HG02973 (cell line): Measurements from ENCODE around the gene NTRK3.

Source experiments
- ATAC-seq: cut with Tn5 transposase; IDR thresholded peaks from one replicate; pipeline ENCODE4 v1.9.1; 2021; ENCODE audit warnings: moderate library complexity; ENCODE audit not compliant: unreplicated experiment

The NTRK3 gene

DNA sequence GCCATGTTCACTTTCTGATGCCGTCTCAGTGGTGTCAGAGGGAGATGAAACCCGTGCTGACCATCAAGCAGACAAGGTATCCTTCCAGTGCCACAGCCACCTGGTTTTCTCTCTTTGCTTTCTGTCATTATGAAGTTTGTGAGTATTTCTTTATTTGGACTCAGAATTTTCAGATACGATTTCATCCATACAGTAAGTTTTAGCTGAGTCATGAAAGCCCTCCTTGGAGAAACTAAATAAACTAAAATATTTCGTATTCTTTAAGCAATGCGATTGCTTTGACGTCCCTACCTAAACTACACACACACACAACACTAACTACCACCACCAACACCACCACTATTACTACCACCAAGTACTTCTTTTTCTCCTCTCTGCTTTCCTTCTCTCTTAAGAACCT, 350.1 kb downstream of the NTRK3 start:
- no peak for ATAC-seq

DNA sequence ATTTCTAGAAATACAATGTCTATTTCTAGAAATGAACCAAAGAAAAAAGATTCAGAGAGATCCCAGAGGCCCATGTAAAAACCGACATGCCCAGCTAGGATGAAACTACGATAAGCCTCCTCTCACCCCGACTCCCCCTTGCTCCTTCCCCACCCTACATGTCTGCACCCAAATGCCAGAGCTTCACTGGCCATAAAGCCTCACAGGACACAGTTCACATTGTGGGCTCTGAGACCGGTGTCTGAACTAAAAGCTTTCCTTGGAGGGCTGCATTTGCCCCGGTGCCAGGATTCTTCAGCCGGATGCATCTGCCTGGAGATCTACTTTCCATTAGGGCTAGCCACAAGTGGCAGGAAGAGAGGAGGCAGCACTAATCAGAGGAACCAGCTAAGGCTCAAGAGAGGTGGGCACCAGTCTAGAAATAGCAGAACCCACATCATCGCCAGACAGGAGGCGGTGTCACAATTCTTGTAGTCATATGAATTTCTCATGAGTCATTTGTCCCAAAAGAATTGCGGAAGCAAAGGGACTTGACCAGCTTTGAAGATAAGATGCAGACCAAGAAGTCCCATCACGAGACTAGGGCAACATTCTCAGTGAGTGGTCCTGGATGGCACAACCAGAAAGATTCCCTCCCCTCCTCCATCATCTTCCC, 353.6 kb downstream of the NTRK3 start:
- ATAC-seq = no peak

DNA sequence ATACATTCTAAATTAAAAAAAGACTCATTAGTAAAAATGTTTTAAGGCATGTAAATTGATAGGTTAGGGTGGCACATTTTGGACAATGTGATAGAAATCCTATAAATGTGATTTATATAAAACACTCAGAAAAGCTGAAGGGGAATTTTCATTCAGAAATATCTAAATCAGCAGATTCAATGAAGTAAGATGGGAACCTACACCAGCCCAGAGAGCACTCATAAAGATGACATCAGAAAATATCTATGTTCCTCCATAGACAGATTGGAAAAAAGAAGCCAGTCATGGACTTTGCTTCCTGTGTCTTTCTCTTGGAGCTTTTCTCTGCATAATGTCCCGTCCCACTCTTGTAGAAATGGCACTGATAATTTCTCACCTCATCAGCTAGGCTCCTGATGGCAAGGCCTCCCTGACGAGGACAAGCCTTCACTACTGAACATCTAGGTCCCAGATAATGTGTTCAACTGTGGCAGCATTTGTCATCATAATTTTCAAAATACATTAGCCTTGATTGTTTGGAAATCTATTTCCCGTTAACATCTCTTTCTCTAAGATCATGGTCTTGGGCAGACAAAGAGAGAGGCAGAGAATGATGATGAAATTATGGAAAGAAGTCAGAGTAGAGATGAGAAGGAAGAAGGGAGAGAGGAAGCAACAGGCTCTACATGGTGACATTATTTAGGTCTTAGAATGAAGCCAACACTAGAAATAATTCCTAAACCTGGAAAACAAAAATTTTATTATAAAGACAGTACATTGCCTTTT, 354.4 kb downstream of the NTRK3 start:
- ATAC-seq = no peak

DNA sequence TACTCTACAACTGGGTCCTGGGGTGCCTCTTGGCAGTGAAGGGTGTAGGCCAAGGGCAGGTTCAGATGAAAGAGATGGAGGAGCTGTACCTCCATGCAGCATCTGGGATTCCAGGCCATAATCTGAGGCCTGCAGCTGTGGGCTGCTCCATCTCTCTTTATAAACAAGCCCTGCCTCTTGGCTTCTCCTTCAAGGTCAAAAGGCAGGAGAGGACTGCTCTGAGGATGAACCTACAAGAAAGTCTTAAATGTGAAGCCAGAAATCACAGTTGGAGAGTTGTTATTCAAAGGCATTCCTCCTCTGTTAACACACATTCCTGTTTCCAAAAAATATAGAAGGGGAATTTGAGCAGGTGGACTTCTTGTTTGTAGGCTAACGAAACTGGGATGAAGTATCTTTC, 355.5 kb downstream of the NTRK3 start:
- ATAC-seq = no peak

DNA sequence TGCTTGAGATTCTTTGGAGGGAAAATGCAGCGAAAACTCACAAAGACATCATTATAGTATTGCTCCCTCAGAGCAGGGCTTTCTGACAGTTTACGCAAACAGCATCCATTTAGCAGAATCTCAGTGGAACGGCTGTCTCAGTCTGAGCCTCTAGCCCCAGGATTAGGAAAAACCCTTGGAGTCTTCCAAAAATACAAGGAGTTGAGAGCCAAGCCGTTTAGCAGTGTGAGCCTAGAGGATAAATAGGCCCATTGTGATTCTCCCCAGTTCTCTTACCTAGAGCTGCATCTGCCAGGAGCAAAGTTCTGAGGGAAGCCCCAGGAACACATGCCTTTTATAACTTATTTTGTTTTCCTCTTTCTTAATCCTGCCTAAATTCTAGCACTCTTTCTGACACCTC, 359.6 kb downstream of the NTRK3 start:
- ATAC-seq = no peak

DNA sequence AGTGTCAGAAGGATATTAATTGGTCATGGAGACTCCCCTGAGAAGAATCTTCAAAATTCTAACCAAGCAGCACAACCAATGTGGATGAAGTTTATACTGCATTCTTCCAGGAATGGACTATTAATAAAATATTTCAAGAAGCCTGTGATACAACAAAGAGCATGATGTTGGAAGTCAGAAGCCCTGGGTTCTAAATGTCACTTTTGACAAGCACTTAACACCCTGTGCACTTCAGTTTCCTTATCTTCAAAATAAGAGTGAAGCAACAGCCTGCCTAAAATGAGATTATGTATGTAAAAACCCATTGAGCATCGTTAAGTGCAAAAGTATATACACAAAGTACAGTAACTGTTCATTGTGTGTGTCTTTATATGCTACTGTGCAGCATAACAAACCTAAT, 369.4 kb downstream of the NTRK3 start:
- no peak for ATAC-seq

DNA sequence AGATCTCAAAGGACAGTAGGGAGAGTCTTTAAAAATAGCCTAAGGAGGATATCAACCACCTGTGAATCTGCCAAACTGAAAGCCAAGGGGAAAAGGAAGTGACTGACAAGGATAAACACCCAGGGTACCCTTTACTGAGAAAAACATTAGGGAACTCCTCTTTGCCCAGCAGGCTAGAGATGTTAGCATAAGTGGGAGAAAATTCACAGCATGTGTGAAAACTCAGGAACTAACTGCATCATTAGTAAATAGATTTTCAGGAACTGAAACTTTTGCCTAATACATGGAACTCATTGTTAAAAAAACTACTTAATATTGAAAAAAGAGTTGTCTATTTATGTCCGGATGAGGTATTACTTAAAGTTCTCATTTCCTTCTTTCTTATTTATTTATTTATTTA, 375.5 kb downstream of the NTRK3 start:
- no peak for ATAC-seq

DNA sequence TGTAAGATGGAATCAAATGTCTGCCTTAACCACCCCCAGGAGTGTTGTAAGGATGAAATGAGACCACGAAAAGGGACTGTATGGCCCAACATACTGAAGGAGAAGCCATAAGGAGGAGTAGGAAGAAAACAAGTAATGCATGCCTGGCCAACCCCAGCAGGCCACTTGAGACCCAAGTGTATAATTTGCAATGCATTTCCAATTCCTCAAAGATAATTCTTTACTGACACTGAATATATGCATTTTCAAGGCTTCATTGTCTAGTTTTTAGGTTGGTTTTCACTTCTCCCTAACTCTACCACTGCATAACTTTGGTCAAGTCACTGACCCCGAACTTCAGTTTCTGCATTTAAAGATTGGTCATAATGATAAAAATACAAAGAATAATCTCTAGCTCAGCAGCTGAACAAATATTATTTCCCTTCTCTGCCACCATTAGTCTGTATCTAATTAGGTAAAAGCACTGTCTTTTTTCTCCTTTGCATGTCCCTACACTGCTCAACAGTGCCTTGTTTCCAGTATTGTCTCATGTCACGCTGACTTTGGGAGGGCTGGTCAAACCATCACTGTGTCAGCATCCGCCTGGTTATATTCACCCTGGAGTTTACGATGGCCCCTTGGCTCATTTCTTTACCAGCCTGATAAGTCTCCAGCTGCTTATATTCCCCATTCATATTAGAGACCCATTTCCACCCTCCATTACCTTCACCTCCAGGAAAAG, 378.6 kb downstream of the NTRK3 start:
- ATAC-seq = no peak

DNA sequence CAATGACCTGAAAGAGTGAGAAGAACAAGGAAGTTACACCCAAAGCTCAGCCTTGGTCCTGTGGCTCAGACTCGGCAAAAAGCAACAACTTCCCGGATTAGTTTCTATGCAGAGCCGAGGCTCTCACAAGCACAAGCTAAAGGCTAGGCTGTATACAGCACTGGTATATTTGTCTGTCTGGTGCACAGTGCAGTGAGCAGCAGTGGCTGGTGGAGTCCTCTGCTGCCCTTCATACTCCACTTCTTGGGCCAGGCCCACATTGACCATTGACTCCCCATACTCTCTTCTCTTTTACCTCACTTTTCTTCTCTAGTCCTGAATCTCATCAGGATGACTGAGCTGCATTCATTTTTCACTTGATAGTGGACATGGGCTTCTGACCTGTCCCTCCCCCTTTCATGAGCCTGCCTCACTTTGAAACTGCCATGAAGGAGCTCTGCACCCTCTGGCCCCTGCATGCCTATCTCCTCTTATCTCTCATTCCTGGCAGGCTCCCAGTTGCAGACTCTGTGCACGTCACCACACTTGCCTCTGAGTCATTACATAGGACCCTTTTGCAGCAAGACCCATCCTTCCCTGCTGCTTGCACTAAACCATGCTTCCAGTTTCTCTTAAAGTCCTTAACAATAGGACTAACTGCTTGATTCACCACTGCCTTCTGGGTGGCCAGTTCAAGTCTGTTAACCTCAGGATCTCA, 379.3 kb downstream of the NTRK3 start:
- no peak for ATAC-seq

DNA sequence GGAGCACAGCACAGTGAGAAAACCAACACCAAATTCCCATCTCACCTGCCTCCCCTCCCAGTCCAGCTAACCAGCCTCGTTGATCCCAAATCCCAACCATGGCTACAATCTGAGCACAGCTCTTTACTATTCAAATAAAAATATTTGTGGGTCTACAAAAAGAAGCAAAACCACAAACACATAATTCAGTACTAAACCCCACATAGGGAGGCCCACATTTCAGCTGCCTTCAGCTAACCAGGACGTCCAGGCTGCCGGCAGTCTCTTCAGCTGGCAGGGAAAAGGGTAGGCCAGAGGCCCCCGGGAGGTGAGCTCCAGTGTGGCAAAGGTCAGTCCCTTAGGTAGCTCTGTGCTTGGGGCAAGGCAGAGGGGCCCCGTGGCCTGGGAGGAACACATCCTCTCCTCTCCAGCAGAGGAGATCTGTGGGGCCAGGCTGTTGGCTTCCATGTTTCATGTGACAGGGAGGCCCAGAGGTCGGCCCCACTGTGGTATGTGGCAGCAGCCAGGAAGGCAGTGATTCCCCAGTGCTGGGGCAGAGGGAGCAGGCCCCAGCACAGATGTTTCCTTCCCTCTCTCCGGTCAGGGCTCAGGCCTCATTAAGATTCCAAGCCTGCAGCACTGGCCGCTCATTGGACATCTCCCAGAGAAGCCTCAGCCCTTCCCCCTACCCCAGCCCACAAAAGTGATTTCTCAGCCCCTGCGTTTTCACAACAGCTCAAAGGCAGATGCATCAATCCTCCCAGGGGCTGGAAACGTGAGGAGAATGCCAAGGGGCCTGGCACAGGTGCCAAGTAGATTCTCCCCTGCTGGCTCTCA, 381.4 kb downstream of the NTRK3 start:
- no peak for ATAC-seq

DNA sequence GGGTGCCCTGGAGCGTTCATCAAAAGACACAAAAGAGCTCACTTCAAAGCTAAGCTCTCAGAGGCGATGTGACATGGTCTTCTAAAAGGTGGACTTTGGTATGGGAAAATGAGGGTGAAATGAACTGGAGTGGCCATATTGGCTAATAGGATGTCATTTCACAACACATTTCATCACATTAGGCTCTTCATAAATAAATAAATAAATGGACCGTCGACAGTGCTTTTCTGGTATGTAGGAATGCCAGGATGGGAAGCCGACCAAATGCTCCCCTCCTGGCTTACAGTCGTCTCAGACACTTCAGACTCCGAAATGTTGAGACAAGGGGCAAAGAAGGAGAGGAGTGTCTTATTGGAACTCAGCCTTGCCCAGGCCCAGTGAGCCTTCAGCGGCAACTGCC, 383.0 kb downstream of the NTRK3 start:
- no peak for ATAC-seq

DNA sequence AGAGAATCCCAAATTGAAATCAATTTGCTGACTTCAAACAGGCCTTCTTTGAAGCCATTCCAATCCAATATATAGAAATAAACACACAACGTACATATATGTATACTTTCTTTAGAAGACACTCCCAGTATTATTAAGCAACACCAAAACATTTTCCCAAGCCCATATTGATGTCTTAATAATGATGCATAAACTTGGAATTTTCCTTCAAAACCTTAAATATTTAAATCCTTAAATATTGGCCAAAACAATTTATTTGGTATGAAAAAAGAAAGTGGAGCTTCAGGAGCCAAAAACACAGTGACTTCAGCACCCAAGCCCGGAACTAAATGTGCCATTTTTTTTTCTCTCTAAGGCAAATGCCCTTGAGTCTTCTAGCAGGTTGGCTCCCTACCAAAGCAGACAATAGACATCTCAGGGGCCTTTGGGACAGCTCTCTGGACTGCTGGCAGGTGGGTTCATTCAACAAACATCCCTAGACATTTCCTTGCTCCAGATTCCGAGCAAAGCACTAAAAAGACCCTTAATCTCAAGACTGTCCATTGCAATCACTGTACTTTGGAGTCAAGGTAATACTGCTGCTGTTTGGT, 384.7 kb downstream of the NTRK3 start:
- no peak for ATAC-seq

DNA sequence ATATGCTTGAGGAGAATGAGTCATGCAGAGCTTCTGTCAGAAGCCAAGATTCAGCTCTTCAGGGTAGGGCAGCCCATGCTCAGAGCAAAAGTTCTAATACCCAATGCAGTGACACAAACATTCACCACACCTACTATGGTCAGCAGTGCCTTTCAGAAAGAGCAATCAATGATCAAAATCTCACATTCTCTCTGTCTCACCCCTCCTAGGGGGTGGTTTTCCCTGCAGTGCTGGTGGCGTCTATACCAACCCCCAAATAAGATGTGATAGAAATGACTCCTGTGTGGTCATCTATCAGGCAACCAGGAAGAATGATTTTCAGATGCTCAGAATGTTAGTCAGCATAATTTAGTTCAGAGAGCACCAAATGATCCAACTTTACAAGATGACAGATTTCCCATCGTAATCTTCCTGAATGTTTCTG, 385.3 kb downstream of the NTRK3 start:
- ATAC-seq = no peak

DNA sequence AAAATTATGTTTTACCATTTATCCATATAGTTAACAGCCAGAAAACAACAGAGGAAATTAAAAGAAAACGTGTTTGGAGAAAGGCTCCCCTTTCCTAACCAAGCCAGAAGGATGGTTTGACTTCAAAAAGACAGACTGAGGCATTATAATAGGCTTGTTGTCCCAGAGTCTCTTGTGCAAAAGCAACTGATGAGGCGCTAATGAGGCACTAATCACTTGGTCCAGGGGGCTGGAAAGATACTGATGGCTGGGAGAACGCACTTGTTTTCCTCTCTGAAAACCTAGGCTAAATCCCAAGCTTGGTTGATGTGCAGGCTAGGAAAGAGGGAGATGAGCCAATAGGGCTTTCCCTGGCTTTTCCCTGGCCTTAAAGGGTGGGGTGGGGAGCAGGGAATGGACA, 389.6 kb downstream of the NTRK3 start:
- ATAC-seq = no peak

DNA sequence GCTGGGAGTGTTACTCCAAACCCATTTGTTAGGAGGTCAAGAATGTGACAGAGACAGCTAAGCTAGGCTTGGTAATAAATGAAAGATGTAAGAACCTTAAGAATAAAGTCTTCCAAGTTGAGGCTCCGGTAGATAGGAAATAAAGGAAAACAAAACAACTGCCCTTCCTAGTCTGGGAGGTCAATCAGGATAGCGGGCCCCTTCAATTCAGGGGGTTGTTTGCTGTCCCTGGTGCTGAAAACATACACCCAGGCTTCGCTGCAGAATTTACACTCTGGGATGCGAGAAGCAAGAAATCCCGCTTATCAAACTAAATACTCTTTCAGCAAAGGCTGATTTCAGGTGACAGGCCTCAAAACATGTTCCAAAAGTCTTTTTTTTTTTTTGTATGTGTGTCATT, 393.4 kb downstream of the NTRK3 start:
- no peak for ATAC-seq

DNA sequence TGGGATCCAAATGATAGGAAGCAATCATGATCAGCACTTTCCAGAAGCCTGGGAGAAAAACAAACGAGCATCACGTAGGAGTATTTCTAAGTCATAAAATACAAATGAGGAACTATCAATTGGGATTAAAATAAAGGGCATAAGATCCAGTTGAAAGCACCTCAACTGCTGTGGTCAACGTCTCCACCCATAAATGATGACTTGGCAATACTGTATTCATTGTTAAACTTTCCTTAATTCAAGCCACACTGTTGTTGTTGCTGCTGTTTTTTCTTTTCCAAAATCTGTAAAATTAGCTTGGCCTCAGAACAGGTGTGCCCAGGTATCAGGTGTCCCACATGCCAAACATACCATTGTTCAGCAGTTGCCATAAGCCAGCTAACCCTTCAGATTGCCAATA, 395.8 kb downstream of the NTRK3 start:
- ATAC-seq = no peak

DNA sequence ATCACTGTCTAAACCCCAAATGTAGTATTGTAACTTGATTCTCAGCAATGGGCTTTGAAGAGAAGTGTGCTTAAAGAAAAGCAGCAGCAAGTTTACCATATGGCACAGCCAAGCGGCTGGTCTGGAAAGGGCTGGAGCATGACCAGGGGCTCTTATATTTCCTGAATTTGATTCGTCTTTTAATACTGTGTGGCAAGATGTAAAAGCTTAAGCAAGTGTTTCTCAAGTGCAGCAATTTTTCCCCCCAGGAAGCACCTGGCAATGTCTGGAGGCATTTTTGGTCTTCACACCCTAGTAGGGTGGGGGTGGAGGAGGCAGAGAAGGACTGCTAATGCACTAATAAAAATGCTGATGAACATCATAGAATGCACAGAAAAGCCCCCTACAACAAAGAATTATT, 397.9 kb downstream of the NTRK3 start:
- no peak for ATAC-seq

DNA sequence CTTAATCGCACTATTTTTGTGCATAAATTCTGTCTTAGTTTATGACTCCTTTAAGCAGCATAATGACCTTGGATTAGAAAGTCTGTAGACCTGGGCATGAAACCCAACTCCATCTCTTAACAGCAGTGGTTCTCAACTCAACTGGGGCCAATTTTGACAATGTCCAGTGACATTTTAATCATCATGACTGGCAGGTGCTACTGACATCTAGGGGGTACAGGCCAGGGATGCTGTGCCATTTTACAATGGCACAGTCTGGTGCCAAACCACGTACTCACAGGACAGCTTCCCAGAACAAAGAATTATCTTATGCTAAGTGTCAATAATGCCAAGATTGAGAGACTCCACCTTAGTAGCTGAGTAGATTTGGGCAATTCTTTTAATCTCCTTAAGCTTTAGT, 405.0 kb downstream of the NTRK3 start:
- ATAC-seq = no peak

DNA sequence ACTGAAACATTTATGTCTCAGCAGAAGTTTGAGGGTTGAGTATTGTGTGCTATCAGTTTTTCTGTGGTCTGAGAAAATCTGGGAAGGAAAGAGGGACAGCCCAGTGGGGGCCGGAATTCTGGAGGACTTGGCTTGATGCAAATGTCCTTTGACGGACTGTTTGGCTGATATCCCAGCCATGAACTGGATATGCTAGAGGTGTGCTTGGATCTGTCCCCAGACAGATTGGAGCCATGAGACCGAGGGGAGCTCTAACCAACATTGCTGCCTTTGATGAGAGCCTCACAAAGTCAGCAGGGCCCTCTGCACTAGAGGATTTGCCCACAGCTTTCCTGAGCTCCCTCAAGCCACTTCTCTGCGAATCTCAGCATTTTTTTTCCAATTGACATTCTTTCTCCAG, 405.6 kb downstream of the NTRK3 start:
- no peak for ATAC-seq

DNA sequence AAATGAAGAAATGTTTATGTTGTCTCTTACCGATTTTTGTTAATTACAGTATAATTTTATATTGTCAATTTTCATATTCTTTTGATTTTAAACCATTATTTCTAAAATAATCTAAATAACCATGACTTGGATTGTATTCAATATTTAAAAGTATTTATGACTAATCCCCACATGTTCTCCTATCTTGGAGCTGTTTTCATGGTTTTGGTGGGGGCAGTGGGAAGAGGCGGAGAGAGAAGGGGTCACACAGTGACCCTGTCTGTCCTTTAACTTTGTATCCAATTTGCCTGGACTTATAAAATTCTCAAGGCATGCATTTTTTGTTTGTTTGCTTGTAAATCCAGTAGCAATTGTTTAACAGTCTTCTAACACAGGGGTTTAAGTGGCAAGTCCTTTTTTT, 407.4 kb downstream of the NTRK3 start:
- no peak for ATAC-seq
